Endothelial cell (in vitro differentiated cells): ENCODE data around the gene NDUFB7. TPM values are rescaled to one million over a fixed set of nuclear protein-coding genes. Genes with fewer than 3 reads are reported as not detected.
A peak's percentile ranks its signal among the peaks of the same experiment; 100 is the strongest.

Source experiments
- DNase-seq: peaks from one replicate; pipeline ENCODE4 v3.0.0; 2021; ENCODE audit warnings: low spot score
- H3K27ac Mint-ChIP-seq: one replicate; pipeline ENCODE4 v1.8.0; 2021; ENCODE audit warnings: mixed read lengths, inconsistent platforms; ENCODE audit not compliant: unreplicated experiment
- H3K27me3 Mint-ChIP-seq: one replicate; pipeline ENCODE4 v1.8.0; 2021; ENCODE audit warnings: mild to moderate bottlenecking, moderate library complexity, mixed read lengths, inconsistent platforms; ENCODE audit not compliant: unreplicated experiment
- H3K36me3 Mint-ChIP-seq: one replicate; pipeline ENCODE4 v1.8.0; 2021; ENCODE audit warnings: mild to moderate bottlenecking, low read depth, mixed read lengths, inconsistent platforms; ENCODE audit not compliant: unreplicated experiment
- H3K4me1 Mint-ChIP-seq: one replicate; pipeline ENCODE4 v1.8.0; 2021; ENCODE audit warnings: mild to moderate bottlenecking, mixed read lengths, inconsistent platforms; ENCODE audit not compliant: unreplicated experiment
- H3K4me3 Mint-ChIP-seq: one replicate; pipeline ENCODE4 v1.8.0; 2021; ENCODE audit warnings: mild to moderate bottlenecking, mixed read lengths, inconsistent platforms; ENCODE audit not compliant: unreplicated experiment
- H3K9me3 Mint-ChIP-seq: one replicate; pipeline ENCODE4 v1.8.0; 2021; ENCODE audit warnings: mixed read lengths, inconsistent platforms; ENCODE audit not compliant: unreplicated experiment
- microRNA-seq: library from miRNA; unstranded; fragments of <30 nt; microRNA quantifications from one replicate; pipeline ENCODE4, GENCODE V29; 2020; ENCODE audit not compliant: unreplicated experiment
- total RNA-seq: library from RNA; stranded (reverse); fragmentation: NEBNext Ultra II Directional; extraction: Animal tissue kit (Norgen Biotek cat#: 25700); gene quantifications from one replicate; pipeline ENCODE4 v1.2.1, GENCODE V29; 2021; ENCODE audit not compliant: unreplicated experiment
- TF ChIP-seq, protein P1 (sequence below): fragments of 200-600 bp; sonication (generic); IDR thresholded peaks from one replicate; pipeline ENCODE4 v1.5.0; 2021; ENCODE audit warnings: antibody characterized with exemption; ENCODE audit not compliant: unreplicated experiment

The NDUFB7 gene
- total RNA-seq, 1 donor from 2014 or later: 122 TPM

DNA sequence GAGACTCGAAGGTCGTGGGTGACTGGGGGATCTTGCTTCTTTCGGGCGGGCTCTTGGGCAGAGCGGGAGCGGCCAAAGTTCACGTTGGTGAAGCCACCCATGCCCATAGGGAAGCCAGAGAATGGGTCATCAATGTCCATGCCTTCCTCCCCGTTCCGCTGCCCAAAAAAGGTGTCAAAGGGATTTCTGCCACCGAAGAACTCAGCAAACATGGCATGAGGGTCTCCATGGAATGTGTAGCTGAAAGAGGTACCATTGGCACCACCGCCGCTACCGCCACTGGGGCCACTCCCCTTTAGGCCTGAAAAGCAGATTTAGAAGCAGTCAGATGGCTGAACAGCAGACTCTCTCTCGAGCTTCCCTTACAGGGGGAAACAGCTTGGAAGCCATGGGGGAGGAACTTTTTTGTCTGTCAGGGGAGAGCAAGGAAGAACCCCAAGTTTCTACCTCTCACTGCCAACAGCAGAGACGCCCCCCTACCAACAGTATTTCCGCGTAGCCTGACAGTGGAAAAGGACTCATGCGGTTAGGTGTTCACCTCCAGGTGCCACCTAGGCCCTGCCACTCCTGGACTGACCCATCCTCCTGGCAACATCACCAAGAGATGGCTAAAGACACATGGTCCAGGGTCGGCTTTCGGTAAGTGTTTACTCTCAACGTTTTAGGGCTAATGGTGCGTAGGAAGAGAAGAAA lies 55.0 kb downstream of the NDUFB7 start:
- Mint-ChIP-seq H3K9me3 (no peaks in the 10 kb centered on the region), H3K36me3 (peaks cover 28% of the 10 kb centered on the region), H3K27ac (peak overlapping the region; percentile 64), H3K4me3 (peak overlapping the region; percentile 96), H3K4me1 (peaks cover 23% of the 10 kb centered on the region), H3K27me3 (peaks cover 18% of the 10 kb centered on the region)
- TF ChIP-seq, protein P1, sequence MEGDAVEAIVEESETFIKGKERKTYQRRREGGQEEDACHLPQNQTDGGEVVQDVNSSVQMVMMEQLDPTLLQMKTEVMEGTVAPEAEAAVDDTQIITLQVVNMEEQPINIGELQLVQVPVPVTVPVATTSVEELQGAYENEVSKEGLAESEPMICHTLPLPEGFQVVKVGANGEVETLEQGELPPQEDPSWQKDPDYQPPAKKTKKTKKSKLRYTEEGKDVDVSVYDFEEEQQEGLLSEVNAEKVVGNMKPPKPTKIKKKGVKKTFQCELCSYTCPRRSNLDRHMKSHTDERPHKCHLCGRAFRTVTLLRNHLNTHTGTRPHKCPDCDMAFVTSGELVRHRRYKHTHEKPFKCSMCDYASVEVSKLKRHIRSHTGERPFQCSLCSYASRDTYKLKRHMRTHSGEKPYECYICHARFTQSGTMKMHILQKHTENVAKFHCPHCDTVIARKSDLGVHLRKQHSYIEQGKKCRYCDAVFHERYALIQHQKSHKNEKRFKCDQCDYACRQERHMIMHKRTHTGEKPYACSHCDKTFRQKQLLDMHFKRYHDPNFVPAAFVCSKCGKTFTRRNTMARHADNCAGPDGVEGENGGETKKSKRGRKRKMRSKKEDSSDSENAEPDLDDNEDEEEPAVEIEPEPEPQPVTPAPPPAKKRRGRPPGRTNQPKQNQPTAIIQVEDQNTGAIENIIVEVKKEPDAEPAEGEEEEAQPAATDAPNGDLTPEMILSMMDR: no peak
- no peak for DNase-seq

Small RNA genes lying within 50 kb of the gene (microRNA-seq; reads per million reads assigned to microRNA genes)
- gene MIR639: not detected

Other genes with a start within 250 kb of the NDUFB7 start
- gene ADGRE5, start 190.6 kb downstream of the NDUFB7 start, total RNA-seq: 12.8 TPM
- 81.1 TPM for gene DDX39A, start 152.7 kb downstream of the NDUFB7 start, total RNA-seq
- gene PKN1, start 138.8 kb downstream of the NDUFB7 start, total RNA-seq: 207 TPM
- 0.31 TPM for gene PTGER1, start 96.7 kb downstream of the NDUFB7 start, total RNA-seq
- 106 TPM for gene GIPC1, start 75.9 kb downstream of the NDUFB7 start, total RNA-seq
- 45.7 TPM for gene DNAJB1, start 53.7 kb downstream of the NDUFB7 start, total RNA-seq
- gene TECR, start 42.5 kb downstream of the NDUFB7 start, total RNA-seq: 116 TPM
- not detected for gene CLEC17A, start 11.0 kb upstream of the NDUFB7 start, total RNA-seq
- not detected for gene ADGRE3, start 102.8 kb upstream of the NDUFB7 start, total RNA-seq
- 17.5 TPM for gene ZNF333, start 118.0 kb upstream of the NDUFB7 start, total RNA-seq
- 1.2 TPM for gene ADGRE2, start 206.5 kb upstream of the NDUFB7 start, total RNA-seq